ENCODE data around the gene FILIP1. TPM values are rescaled to one million over a fixed set of nuclear protein-coding genes. Genes with fewer than 3 reads are reported as not detected.
"Not testable (repeated sequence)": the region's sequence is repeated elsewhere in the genome, so short reads cannot be mapped to it uniquely, and the experiment has no call there.

FILIP1 gene
- total and polyA plus RNA-seq, 2 of the 8 experiments (the other 6 are each of a cell fraction or from before 2014, with no cell fraction given) = 2.4 to 5.7 TPM

GRCh38 chr6:75432809-75433208, 60.8 kb downstream of the FILIP1 start:
- H3K4me3 ChIP-seq (ENCODE audit: extremely low read depth in 1 of 4, insufficient read depth in 2 of 4, low read depth in 3 of 4, low read length in 4 of 4); H4K8ac ChIP-seq (ENCODE audit: extremely low read depth, insufficient read depth, low read length); H2AK5ac ChIP-seq (ENCODE audit: low read depth, low read length); H4K91ac ChIP-seq (replicated peaks; ENCODE audit: insufficient read length, low read length); POLR2A ChIA-PET (ENCODE audit: partially characterized antibody); H3K23me2 ChIP-seq (ENCODE audit: low read depth, low read length); FAIRE-seq; H2BK5ac ChIP-seq (ENCODE audit: low read depth, low read length); H2BK15ac ChIP-seq (ENCODE audit: low read length); H2BK20ac ChIP-seq (ENCODE audit: low read length); H3K79me1 ChIP-seq (ENCODE audit: low read depth, low read length); H3K4me2 ChIP-seq (ENCODE audit: insufficient read depth in 1 of 2, low read depth in 2 of 2, low read length in 2 of 2); H3K4ac ChIP-seq (replicated peaks; ENCODE audit: insufficient read length, low read depth, low read length); H3K9ac ChIP-seq (replicated peaks in 1 of 4; ENCODE audit: extremely low read depth in 1 of 4, low read depth in 3 of 4, low read length in 3 of 4); H3K14ac ChIP-seq (ENCODE audit: insufficient read length); H3K27ac ChIP-seq (ENCODE audit: low read depth, low read length); H3K4me1 ChIP-seq (replicated peaks in 1 of 4; ENCODE audit: control insufficient read depth in 3 of 4, insufficient read depth in 4 of 4, low read length in 3 of 4); H3K27me3 ChIP-seq (replicated peaks in 1 of 4; ENCODE audit: control insufficient read depth in 3 of 4, extremely low read depth in 1 of 4, insufficient read depth in 3 of 4, low read length in 3 of 4); H2AFZ ChIP-seq (ENCODE audit: low read length); H2BK12ac ChIP-seq (ENCODE audit: low read depth, low read length); H3K18ac ChIP-seq (ENCODE audit: extremely low read depth, low read length); H3K36me3 ChIP-seq (ENCODE audit: control insufficient read depth in 2 of 4, insufficient read depth in 4 of 4, low read length in 3 of 4); H4K20me1 ChIP-seq (replicated peaks in 1 of 2; ENCODE audit: control insufficient read depth in 1 of 2, insufficient read depth in 2 of 2, low read length in 2 of 2); H3K56ac ChIP-seq (replicated peaks; ENCODE audit: insufficient read length, low read depth, low read length); H2BK120ac ChIP-seq (replicated peaks; ENCODE audit: low read depth, low read length); H3K23ac ChIP-seq (ENCODE audit: insufficient read length); H3K79me2 ChIP-seq (ENCODE audit: control insufficient read depth in 1 of 2, insufficient read depth in 2 of 2, low read length in 2 of 2); H4K5ac ChIP-seq (ENCODE audit: insufficient read length, low read depth, low read length); DNase-seq (ENCODE audit: low read depth in 1 of 2, low spot score in 2 of 2); H3K9me3 ChIP-seq (ENCODE audit: insufficient read depth in 2 of 2, low read depth in 1 of 2, low read length in 1 of 2): not testable (repeated sequence)
- 100% methylated on average over 1 of the region's 1 CpG; no CpG with 5 or more reads in 1 of the 2 experiments for WGBS, 2 experiments (ENCODE audit: extremely low coverage in 1 of 2, insufficient coverage in 1 of 2, insufficient read length in 1 of 2, insufficient replicate concordance in 2 of 2, low coverage in 1 of 2, low lambda C conversion rate in 2 of 2, missing lambda C conversion rate in 1 of 2)
- CTCF ChIA-PET (ENCODE audit: partially characterized antibody) = interaction anchor here (0.6 kb wide), 1 partner anchor 1748 kb away, joined by 3 read pairs; no protein-coding TSS in a partner anchor

Measured in H1 (cell line).